HG03442 (cell line): Measurements from ENCODE around the gene SLC25A44.

ENCODE experiments used
- ATAC-seq: cut with Tn5 transposase; IDR thresholded peaks from one replicate; pipeline ENCODE4 v1.9.1; 2021; ENCODE audit warnings: mild to moderate bottlenecking, moderate library complexity; ENCODE audit not compliant: unreplicated experiment

Gene SLC25A44

GRCh38 chr1:156193488-156194299 is at the start of gene SLC25A44:
SLC25A44 (plus strand) TSS chr1:156194104; CDS start chr1:156199848, 5,744 bp downstream.
- ATAC-seq, result peak; percentile 95

GRCh38 chr1:156144742-156145141 is 49.2 kb upstream of the SLC25A44 start:
- ATAC-seq, result no peak

- ATAC-seq, result no peak
Observed at GRCh38 chr1:156145650-156146019, 48.3 kb upstream of the SLC25A44 start.

GRCh38 chr1:156146020-156146768 is 47.7 kb upstream of the SLC25A44 start:
- no peak for ATAC-seq

- ATAC-seq, result no peak
Observed at GRCh38 chr1:156146769-156147405, 47.0 kb upstream of the SLC25A44 start.

GRCh38 chr1:156148216-156148615 is 45.7 kb upstream of the SLC25A44 start:
- ATAC-seq, result no peak

- ATAC-seq, result peak; percentile 33
Observed at GRCh38 chr1:156149374-156150332, 44.3 kb upstream of the SLC25A44 start.

- no peak for ATAC-seq
Observed at GRCh38 chr1:156150333-156151011, 43.4 kb upstream of the SLC25A44 start.

GRCh38 chr1:156151093-156151688 is 42.7 kb upstream of the SLC25A44 start:
- no peak for ATAC-seq

- ATAC-seq, result no peak
Observed at GRCh38 chr1:156152628-156153027, 41.3 kb upstream of the SLC25A44 start.

GRCh38 chr1:156153362-156153761 is 40.5 kb upstream of the SLC25A44 start, which contains the start of gene SEMA4A:
SEMA4A (plus strand) TSS chr1:156153585; CDS start chr1:156154579, 994 bp downstream.
- no peak for ATAC-seq

- ATAC-seq, result peak; percentile 45
Observed at GRCh38 chr1:156154317-156154749, 39.6 kb upstream of the SLC25A44 start.

- no peak for ATAC-seq
Observed at GRCh38 chr1:156155756-156156510, 38.0 kb upstream of the SLC25A44 start.

- ATAC-seq, result no peak
Observed at GRCh38 chr1:156157506-156157905, 36.4 kb upstream of the SLC25A44 start.

- ATAC-seq, result no peak
Observed at GRCh38 chr1:156157966-156158365, 35.9 kb upstream of the SLC25A44 start.

GRCh38 chr1:156160000-156160742 is 33.7 kb upstream of the SLC25A44 start:
- no peak for ATAC-seq

GRCh38 chr1:156160743-156161171 is 33.1 kb upstream of the SLC25A44 start:
- no peak for ATAC-seq
